HepG2 (cell line): ENCODE results near the gene KCNJ4.

Experiments
- CHCHD3 ChIP-seq: sonication (generic); formaldehyde crosslinking; IDR thresholded peaks from 2 replicates; pipeline ENCODE4 v1.8.0; 2022; ENCODE audit warnings: mild to moderate bottlenecking, missing genetic modification reagents, moderate library complexity
- CTCF ChIP-seq: sonication (generic); formaldehyde crosslinking; IDR thresholded peaks from 2 replicates; pipeline ENCODE4 v1.5.0; 2020; ENCODE audit warnings: mild to moderate bottlenecking, missing genetic modification reagents, moderate library complexity
- HNF1B ChIP-seq: sonication (generic); formaldehyde crosslinking; IDR thresholded peaks from 2 replicates; pipeline ENCODE4 v1.5.1; 2020; ENCODE audit warnings: mild to moderate bottlenecking, moderate library complexity, missing genetic modification reagents
- SYNCRIP ChIP-seq: fragments of 200-400 bp; formaldehyde crosslinking; IDR thresholded peaks from 2 replicates; pipeline ENCODE4 v1.6.1; 2018; ENCODE audit warnings: mild to moderate bottlenecking, low read depth, low read length; ENCODE audit not compliant: insufficient read depth
- ZFX ChIP-seq: sonication (generic); formaldehyde crosslinking; IDR thresholded peaks from 2 replicates; pipeline ENCODE4 v1.4.0; 2020; ENCODE audit warnings: mild to moderate bottlenecking, low read depth, missing genetic modification reagents, moderate library complexity
- ZNF558 ChIP-seq: sonication (generic); formaldehyde crosslinking; IDR thresholded peaks from 2 replicates; pipeline ENCODE4 v1.9.0; 2022; ENCODE audit warnings: mild to moderate bottlenecking, missing genetic modification reagents, borderline replicate concordance
- ZSCAN25 ChIP-seq: sonication (generic); formaldehyde crosslinking; IDR thresholded peaks from 2 replicates; pipeline ENCODE4 v1.8.0; 2022; ENCODE audit warnings: mild to moderate bottlenecking, missing genetic modification reagents
- ZZZ3 ChIP-seq: sonication (generic); formaldehyde crosslinking; IDR thresholded peaks from 2 replicates; pipeline ENCODE4 v1.4.0; 2020; ENCODE audit warnings: missing genetic modification reagents, mild to moderate bottlenecking, borderline replicate concordance
- TF ChIP-seq, protein P1 (sequence below), 2 experiments: IDR thresholded peaks; 2 replicates each; pipeline ENCODE4 v1.6.1; 2011 to 2012; ENCODE audit warnings: low read length in 2 of 2, borderline replicate concordance in 1 of 2, low read depth in 1 of 2, mild to moderate bottlenecking in 1 of 2, moderate library complexity in 1 of 2

- TF ChIP-seq ZSCAN25 (CRISPR knock-in tag) (no peak), ZNF558 (CRISPR knock-in tag) (no peak), CTCF (CRISPR knock-in tag) (no peak), HNF1B (no peak), CHCHD3 (CRISPR knock-in tag) (no peak), ZFX (CRISPR knock-in tag) (no peak), SYNCRIP (no peak), ZZZ3 (no peak)
- TF ChIP-seq, protein P1, sequence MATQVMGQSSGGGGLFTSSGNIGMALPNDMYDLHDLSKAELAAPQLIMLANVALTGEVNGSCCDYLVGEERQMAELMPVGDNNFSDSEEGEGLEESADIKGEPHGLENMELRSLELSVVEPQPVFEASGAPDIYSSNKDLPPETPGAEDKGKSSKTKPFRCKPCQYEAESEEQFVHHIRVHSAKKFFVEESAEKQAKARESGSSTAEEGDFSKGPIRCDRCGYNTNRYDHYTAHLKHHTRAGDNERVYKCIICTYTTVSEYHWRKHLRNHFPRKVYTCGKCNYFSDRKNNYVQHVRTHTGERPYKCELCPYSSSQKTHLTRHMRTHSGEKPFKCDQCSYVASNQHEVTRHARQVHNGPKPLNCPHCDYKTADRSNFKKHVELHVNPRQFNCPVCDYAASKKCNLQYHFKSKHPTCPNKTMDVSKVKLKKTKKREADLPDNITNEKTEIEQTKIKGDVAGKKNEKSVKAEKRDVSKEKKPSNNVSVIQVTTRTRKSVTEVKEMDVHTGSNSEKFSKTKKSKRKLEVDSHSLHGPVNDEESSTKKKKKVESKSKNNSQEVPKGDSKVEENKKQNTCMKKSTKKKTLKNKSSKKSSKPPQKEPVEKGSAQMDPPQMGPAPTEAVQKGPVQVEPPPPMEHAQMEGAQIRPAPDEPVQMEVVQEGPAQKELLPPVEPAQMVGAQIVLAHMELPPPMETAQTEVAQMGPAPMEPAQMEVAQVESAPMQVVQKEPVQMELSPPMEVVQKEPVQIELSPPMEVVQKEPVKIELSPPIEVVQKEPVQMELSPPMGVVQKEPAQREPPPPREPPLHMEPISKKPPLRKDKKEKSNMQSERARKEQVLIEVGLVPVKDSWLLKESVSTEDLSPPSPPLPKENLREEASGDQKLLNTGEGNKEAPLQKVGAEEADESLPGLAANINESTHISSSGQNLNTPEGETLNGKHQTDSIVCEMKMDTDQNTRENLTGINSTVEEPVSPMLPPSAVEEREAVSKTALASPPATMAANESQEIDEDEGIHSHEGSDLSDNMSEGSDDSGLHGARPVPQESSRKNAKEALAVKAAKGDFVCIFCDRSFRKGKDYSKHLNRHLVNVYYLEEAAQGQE (IDR thresholded peaks at IDR 0.05; ENCODE audit: borderline replicate concordance in 1 of 2, low read depth in 1 of 2, low read length in 2 of 2), result no peak
These were observed 57.6 kb downstream of the KCNJ4 start for GRCh38 chr22:38397189-38398085.
